HepG2 (cell line): Measurements from ENCODE around the gene HERC6.

Experiments used
- CTCF ChIP-seq: sonication (generic); formaldehyde crosslinking; IDR thresholded peaks from 2 replicates; pipeline ENCODE4 v1.5.0; 2020; ENCODE audit warnings: mild to moderate bottlenecking, missing genetic modification reagents, moderate library complexity
- EP300 ChIP-seq, 3 experiments: sonication (generic) in 1 of 3; formaldehyde crosslinking in 1 of 3; IDR thresholded peaks; 2 replicates each; pipeline versions ENCODE4 v1.5.1 to v1.6.1; 2011 to 2020; ENCODE audit warnings: low read depth in 2 of 3, low read length in 2 of 3, borderline replicate concordance in 1 of 3, improper control_type of control experiment in 1 of 3, mild to moderate bottlenecking in 1 of 3, missing genetic modification reagents in 1 of 3, moderate library complexity in 1 of 3
- EZH2 ChIP-seq: conservative IDR thresholded peaks from 2 replicates; pipeline ENCODE4 v1.6.1; 2012; ENCODE audit warnings: mild to moderate bottlenecking, low read depth, low read length, moderate library complexity
- IRF1 ChIP-seq: sonication (generic); formaldehyde crosslinking; IDR thresholded peaks from 2 replicates; pipeline ENCODE4 v1.4.0; 2020; ENCODE audit warnings: low read depth, mild to moderate bottlenecking, missing genetic modification reagents
- MAFF ChIP-seq: IDR thresholded peaks from 2 replicates; pipeline ENCODE4 v1.6.1; 2011; ENCODE audit warnings: low read depth, low read length, improper control_type of control experiment
- MAFG ChIP-seq: sonication (generic); formaldehyde crosslinking; IDR thresholded peaks from 2 replicates; pipeline ENCODE4 v1.5.1; 2020; ENCODE audit warnings: mild to moderate bottlenecking, missing genetic modification reagents
- MAX ChIP-seq: IDR thresholded peaks from 2 replicates; pipeline ENCODE4 v1.6.1; 2012; ENCODE audit warnings: inconsistent platforms
- SCMH1 ChIP-seq: sonication (generic); formaldehyde crosslinking; IDR thresholded peaks from 2 replicates; pipeline ENCODE4 v1.9.0; 2021; ENCODE audit warnings: missing genetic modification reagents, mild to moderate bottlenecking, borderline replicate concordance
- TAF1 ChIP-seq: sonication (generic); formaldehyde crosslinking; IDR thresholded peaks from 2 replicates; pipeline ENCODE4 v1.4.0; 2020; ENCODE audit warnings: missing genetic modification reagents
- ZBTB26 ChIP-seq: IDR thresholded peaks from 2 replicates; pipeline ENCODE4 v1.6.1; 2016; ENCODE audit warnings: missing compliant biosample characterization, missing genetic modification reagents, borderline replicate concordance
- ZNF335 ChIP-seq: sonication (generic); formaldehyde crosslinking; IDR thresholded peaks from 2 replicates; pipeline ENCODE4 v1.4.0; 2020; ENCODE audit warnings: missing genetic modification reagents
- ZNF33B ChIP-seq: sonication (generic); formaldehyde crosslinking; IDR thresholded peaks from 2 replicates; pipeline ENCODE4 v1.5.1; 2020; ENCODE audit warnings: mild to moderate bottlenecking, missing genetic modification reagents
- ZNF766 ChIP-seq: sonication (generic); formaldehyde crosslinking; IDR thresholded peaks from 2 replicates; pipeline ENCODE4 v1.5.0; 2020; ENCODE audit warnings: missing genetic modification reagents, borderline replicate concordance

GRCh38 chr4:88458104-88458740 lies 79.6 kb downstream of the HERC6 start:
- no peak for TF ChIP-seq SCMH1 (CRISPR knock-in tag)
- no peak for TF ChIP-seq MAFG
- no peak for TF ChIP-seq ZNF766 (CRISPR knock-in tag)
- TF ChIP-seq CTCF (CRISPR knock-in tag), result no peak
- TF ChIP-seq EP300 (IDR thresholded peaks at IDR 0.05; ENCODE audit: low read depth in 2 of 2, low read length in 2 of 2), result no peak
- TF ChIP-seq EP300 (CRISPR knock-in tag; IDR thresholded peaks at IDR 0.05; ENCODE audit: borderline replicate concordance), result no peak
- TF ChIP-seq TAF1 (CRISPR knock-in tag), result no peak
- no peak for TF ChIP-seq ZNF33B (CRISPR knock-in tag)
- no peak for TF ChIP-seq EZH2
- TF ChIP-seq MAFF, result no peak
- no peak for TF ChIP-seq MAX
- no peak for TF ChIP-seq ZNF335 (CRISPR knock-in tag)
- TF ChIP-seq IRF1 (CRISPR knock-in tag), result no peak
- no peak for TF ChIP-seq ZBTB26 (CRISPR knock-in tag)
